Osteocyte (in vitro differentiated cells): ENCODE results near the gene RBM39. TPM values are rescaled to one million over a fixed set of nuclear protein-coding genes. Genes with fewer than 3 reads are reported as not detected.
A peak's percentile ranks its signal among the peaks of the same experiment; 100 is the strongest.

ENCODE experiments used
- DNase-seq: peaks from one replicate; pipeline ENCODE4 v3.0.0; 2021; ENCODE audit warnings: mixed read lengths; ENCODE audit not compliant: unreplicated experiment; ENCODE audit errors: extremely low spot score
- H3K27ac Mint-ChIP-seq: one replicate; pipeline ENCODE4 v1.8.0; 2021; ENCODE audit warnings: mild to moderate bottlenecking, mixed read lengths; ENCODE audit not compliant: unreplicated experiment
- H3K27me3 Mint-ChIP-seq: one replicate; pipeline ENCODE4 v1.8.0; 2021; ENCODE audit warnings: mixed read lengths; ENCODE audit not compliant: unreplicated experiment
- H3K36me3 Mint-ChIP-seq: one replicate; pipeline ENCODE4 v1.8.0; 2021; ENCODE audit warnings: mixed read lengths; ENCODE audit not compliant: unreplicated experiment
- H3K4me1 Mint-ChIP-seq: one replicate; pipeline ENCODE4 v1.8.0; 2021; ENCODE audit warnings: mixed read lengths; ENCODE audit not compliant: unreplicated experiment
- H3K4me3 Mint-ChIP-seq: one replicate; pipeline ENCODE4 v1.8.0; 2021; ENCODE audit warnings: mild to moderate bottlenecking, moderate library complexity, mixed read lengths; ENCODE audit not compliant: unreplicated experiment
- H3K9me3 Mint-ChIP-seq: one replicate; pipeline ENCODE4 v1.8.0; 2021; ENCODE audit warnings: mixed read lengths; ENCODE audit not compliant: unreplicated experiment
- CTCF ChIP-seq: fragments of 200-600 bp; sonication (generic); IDR thresholded peaks from 2 replicates; pipeline ENCODE4 v1.5.0; 2021; ENCODE audit warnings: antibody characterized with exemption, mild to moderate bottlenecking, moderate library complexity
- total RNA-seq: library from RNA; stranded (reverse); gene quantifications from 2 replicates; pipeline ENCODE4 v1.2.1, GENCODE V29; 2021

RBM39 gene
- total RNA-seq, 1 donor from 2014 or later, result 329 TPM

DNA sequence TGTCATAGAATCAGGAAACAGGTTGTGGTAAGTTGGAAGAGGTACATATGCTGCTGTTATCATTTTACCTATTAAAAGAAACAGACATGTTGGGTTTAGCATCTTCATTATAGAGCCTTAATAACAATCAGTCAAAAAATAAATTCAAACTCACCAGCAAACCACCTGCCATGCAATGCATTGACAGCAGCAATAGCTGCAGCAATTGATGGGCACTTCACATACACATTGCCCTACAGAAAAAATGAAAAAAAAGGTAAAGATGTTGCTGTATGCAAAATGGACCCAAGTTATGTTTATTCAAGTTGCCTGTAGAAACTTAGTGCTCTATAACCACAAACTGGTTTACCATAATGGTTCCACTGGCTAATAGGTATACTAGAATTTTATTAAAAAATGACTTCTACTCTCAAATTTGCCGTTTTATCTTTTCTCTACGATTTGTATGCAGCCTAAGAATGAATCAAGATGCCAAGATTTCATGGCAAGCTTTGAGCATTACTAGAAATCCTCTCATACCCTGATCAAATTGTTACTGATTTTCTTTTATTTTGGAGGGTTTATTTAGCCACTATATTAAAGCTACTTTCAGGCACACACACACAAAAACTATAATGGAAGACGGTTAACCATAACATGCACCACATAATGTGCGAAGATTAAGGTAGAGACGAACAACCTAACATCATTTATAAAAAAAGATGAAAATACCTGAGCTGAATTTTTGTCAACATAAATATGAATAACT is 37.4 kb downstream of the RBM39 start:
- no peaks in the 10 kb centered on the region for H3K27me3 Mint-ChIP-seq
- no peaks in the 10 kb centered on the region for H3K9me3 Mint-ChIP-seq
- no peak for TF ChIP-seq CTCF
- DNase-seq, result no peak
- H3K4me3 Mint-ChIP-seq, result no peak overlapping the region
- no peak overlapping the region for H3K27ac Mint-ChIP-seq
- H3K36me3 Mint-ChIP-seq, result peaks cover 50% of the 10 kb centered on the region
- H3K4me1 Mint-ChIP-seq, result peaks cover 20% of the 10 kb centered on the region

- Mint-ChIP-seq H3K36me3 (peaks cover 42% of the 10 kb centered on the region), H3K4me3 (no peak overlapping the region), H3K27me3 (no peaks in the 10 kb centered on the region), H3K4me1 (peaks cover 23% of the 10 kb centered on the region), H3K9me3 (no peaks in the 10 kb centered on the region), H3K27ac (peak overlapping the region; percentile 1)
- TF ChIP-seq CTCF, result no peak
- no peak for DNase-seq
Observed at GRCh38 chr20:35702824-35703695, 39.0 kb downstream of the RBM39 start.

DNA sequence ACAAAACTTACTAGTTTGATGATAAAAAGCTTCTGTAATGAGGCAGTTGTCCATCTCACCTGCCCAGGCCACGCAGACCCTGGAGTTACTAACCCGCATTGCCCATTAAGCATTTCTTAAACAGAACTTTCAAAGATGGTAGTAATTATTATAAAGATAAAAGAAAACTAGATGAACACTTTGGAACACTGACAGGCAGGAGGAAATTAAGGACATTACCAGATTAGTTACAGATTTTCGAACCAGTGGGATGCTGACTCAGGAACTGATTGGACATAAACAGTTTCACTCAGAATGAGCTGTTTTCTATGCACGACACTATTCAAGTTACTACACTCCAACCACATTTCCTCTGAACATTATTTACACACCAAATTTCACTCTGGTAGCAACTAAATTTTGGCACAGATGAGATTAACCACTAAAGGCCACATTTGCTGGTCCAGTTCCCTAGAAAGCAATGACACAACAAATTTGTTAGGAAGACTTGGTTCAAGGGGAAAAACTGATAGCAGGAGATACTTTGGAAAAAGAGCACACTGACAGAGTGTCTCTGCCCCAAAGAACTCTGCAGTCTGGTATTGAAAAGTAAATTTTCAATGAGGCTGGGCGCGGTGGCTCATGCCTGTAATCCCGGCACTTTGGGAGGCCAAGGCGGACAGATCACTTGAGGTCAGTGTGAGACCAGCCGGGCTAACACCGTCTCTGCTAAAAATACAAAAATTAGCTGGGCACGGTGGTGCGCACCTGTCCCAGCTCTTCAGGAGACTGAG is 39.8 kb downstream of the RBM39 start:
- Mint-ChIP-seq H3K27ac (peak overlapping the region; percentile 14), H3K4me1 (peaks cover 31% of the 10 kb centered on the region), H3K9me3 (no peaks in the 10 kb centered on the region), H3K27me3 (no peaks in the 10 kb centered on the region), H3K4me3 (no peak overlapping the region), H3K36me3 (peaks cover 38% of the 10 kb centered on the region)
- DNase-seq, result peak; percentile 53
- no peak for TF ChIP-seq CTCF

- H3K27ac Mint-ChIP-seq, result peak overlapping the region; percentile 96
Observed at GRCh38 chr20:35700625-35701148, 41.4 kb downstream of the RBM39 start.

More at GRCh38 chr20:35700625-35701148, 41.4 kb downstream of the RBM39 start:
- Mint-ChIP-seq H3K27me3 (no peaks in the 10 kb centered on the region), H3K4me1 (peaks cover 32% of the 10 kb centered on the region), H3K36me3 (peaks cover 32% of the 10 kb centered on the region), H3K9me3 (no peaks in the 10 kb centered on the region), H3K4me3 (peak overlapping the region; percentile 90)
- peak; percentile 53 for DNase-seq
- TF ChIP-seq CTCF, result no peak
